Mesothelial cell of epicardium (in vitro differentiated cells): ENCODE results near the gene CENPP. TPM values are rescaled to one million over a fixed set of nuclear protein-coding genes. Genes with fewer than 3 reads are reported as not detected.

Source experiments
- DNase-seq, 2 experiments: peaks; one replicate each; pipeline ENCODE4 v3.0.0; 2021; ENCODE audit warnings: low spot score in 2 of 2; ENCODE audit not compliant: unreplicated experiment in 2 of 2
- H3K27ac Mint-ChIP-seq: 2 replicates; pipeline ENCODE4 v1.8.0; 2021; ENCODE audit warnings: mixed read lengths
- H3K27me3 Mint-ChIP-seq: 2 replicates; pipeline ENCODE4 v1.8.0; 2021; ENCODE audit warnings: low read depth, mixed read lengths
- H3K36me3 Mint-ChIP-seq: 2 replicates; pipeline ENCODE4 v1.8.0; 2021; ENCODE audit warnings: mixed read lengths
- H3K4me1 Mint-ChIP-seq: 2 replicates; pipeline ENCODE4 v1.8.0; 2021; ENCODE audit warnings: mixed read lengths
- H3K4me3 Mint-ChIP-seq: 2 replicates; pipeline ENCODE4 v1.8.0; 2021; ENCODE audit warnings: mild to moderate bottlenecking, moderate library complexity, mixed read lengths
- H3K9me3 Mint-ChIP-seq: 2 replicates; pipeline ENCODE4 v1.8.0; 2021; ENCODE audit warnings: mixed read lengths
- microRNA-seq: library from miRNA; unstranded; fragments of <30 nt; microRNA quantifications from one replicate; pipeline ENCODE4 v1.2.0, GENCODE V29; 2021; ENCODE audit warnings: inconsistent platforms, mixed read lengths
- total RNA-seq: library from RNA; stranded (reverse); gene quantifications from 3 replicates; pipeline ENCODE4 v1.2.1, GENCODE V29; 2021
- TF ChIP-seq, protein P1 (sequence below): fragments of 200-600 bp; sonication (generic); IDR thresholded peaks from one replicate; pipeline ENCODE4 v1.5.0; 2021; ENCODE audit warnings: antibody characterized with exemption; ENCODE audit not compliant: unreplicated experiment

Gene CENPP
- total RNA-seq, 1 donor from 2014 or later, result 7.8 TPM

DNA sequence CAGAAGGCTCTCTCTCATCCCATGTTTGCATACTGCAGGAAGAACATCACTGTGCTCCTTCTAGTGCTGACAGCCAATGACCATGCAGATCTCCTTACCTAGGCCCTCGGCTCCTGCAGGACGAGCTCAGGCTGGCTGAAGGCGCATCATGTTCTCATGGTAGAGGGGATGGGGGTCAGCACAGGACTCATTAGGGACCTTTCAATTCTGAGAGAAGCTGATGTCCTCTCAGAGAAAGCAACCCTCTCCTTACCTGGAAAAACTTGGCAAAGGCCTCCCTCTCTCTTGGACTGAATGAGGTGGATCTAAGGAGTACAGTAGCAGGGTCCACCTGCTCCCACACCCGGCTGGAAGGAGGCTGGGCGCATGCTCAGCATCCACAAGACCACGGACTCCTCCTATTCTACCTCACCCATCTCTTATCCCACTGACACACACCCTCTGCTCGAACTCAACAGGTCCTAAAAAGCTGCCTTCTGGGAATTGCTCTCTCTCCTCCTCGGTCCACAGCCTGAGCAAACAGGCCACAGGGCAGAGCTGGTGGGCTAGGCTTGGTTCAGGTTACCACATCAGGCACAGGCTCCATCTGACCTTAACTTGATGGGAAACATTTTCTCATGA, 341.3 kb downstream of the CENPP start:
- Mint-ChIP-seq H3K4me3 (no peak overlapping the region), H3K9me3 (no peaks in the 10 kb centered on the region), H3K27me3 (no peaks in the 10 kb centered on the region), H3K27ac (no peak overlapping the region), H3K4me1 (peaks cover 24% of the 10 kb centered on the region), H3K36me3 (peaks cover 1% of the 10 kb centered on the region)
- TF ChIP-seq, protein P1, sequence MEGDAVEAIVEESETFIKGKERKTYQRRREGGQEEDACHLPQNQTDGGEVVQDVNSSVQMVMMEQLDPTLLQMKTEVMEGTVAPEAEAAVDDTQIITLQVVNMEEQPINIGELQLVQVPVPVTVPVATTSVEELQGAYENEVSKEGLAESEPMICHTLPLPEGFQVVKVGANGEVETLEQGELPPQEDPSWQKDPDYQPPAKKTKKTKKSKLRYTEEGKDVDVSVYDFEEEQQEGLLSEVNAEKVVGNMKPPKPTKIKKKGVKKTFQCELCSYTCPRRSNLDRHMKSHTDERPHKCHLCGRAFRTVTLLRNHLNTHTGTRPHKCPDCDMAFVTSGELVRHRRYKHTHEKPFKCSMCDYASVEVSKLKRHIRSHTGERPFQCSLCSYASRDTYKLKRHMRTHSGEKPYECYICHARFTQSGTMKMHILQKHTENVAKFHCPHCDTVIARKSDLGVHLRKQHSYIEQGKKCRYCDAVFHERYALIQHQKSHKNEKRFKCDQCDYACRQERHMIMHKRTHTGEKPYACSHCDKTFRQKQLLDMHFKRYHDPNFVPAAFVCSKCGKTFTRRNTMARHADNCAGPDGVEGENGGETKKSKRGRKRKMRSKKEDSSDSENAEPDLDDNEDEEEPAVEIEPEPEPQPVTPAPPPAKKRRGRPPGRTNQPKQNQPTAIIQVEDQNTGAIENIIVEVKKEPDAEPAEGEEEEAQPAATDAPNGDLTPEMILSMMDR, result no peak
- DNase-seq, result no peak

DNA sequence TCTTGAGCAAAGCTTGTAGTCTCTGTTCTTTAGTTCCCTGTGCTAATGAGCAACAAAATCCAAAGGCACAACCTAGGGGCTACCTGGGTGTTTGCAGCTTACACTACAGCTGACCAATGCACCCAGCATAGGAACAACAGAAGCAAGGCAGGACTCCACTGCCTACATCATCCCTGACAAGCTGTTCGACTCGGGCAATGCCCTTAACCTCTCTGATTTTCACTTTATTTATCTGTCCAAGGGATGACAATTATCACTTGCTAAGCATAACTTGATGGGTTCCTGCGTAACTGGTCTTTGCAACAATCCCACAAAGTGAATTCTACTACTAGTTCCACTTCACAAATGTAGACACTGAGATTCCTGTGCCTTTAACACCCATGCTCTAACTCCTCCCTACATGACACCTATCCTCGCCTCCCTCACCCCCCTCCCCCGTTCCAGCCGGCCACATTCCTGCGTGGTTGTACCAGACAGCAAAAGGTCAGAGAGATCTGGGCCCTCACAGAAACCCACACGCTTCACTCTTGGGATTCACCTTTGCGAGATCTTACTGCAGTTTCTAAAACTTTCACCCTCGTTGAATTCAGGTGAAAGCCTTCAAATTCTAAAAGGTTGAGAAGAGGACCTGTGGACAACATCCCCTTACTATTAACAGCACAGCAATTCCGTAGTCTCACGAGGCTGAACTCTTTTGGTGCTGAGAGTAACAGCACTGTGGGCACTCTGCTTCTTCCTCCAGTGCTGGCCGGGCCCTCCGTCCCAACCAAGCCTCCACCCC, 343.2 kb downstream of the CENPP start:
- Mint-ChIP-seq H3K36me3 (peaks cover 1% of the 10 kb centered on the region), H3K27ac (peak overlapping the region; percentile 92), H3K4me3 (peak overlapping the region; percentile 95), H3K4me1 (peaks cover 24% of the 10 kb centered on the region), H3K27me3 (no peaks in the 10 kb centered on the region), H3K9me3 (no peaks in the 10 kb centered on the region)
- DNase-seq, result no peak
- TF ChIP-seq, protein P1, result no peak

DNA sequence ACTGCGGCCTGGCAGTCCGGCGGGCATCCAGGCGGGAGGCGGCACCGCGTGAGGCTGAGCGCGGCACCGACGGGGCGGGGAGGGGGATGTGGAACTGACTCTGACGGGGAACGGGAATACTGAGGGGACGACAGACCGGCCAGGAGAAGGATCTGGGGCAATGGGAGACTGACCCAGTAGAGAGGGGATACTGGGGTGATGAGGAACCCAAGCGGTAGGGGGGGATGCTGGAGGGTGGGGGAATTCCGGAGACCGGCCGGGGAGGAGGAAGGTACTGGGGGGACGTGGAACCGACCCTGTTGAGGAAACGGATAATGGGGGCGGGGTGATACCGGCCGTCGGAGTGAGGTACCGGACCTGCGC, 343.8 kb downstream of the CENPP start:
- Mint-ChIP-seq H3K4me3 (peak overlapping the region; percentile 95), H3K27me3 (no peaks in the 10 kb centered on the region), H3K27ac (peak overlapping the region; percentile 92), H3K4me1 (peaks cover 24% of the 10 kb centered on the region), H3K36me3 (peaks cover 1% of the 10 kb centered on the region), H3K9me3 (no peaks in the 10 kb centered on the region)
- TF ChIP-seq, protein P1, result no peak
- DNase-seq, result peak in 1 of 2 experiments; percentile 49

Small RNA genes within 50 kb of the gene (microRNA-seq; reads per million reads assigned to microRNA genes)
- 5.6 reads per million, percentile 22 among the genes with 10 or more reads in this experiment for gene MIR3651
- not detected for gene MIR4670

Other genes starting within 250 kb of the CENPP start
- 74.6 to 77.7 TPM (median 77.7 TPM) in 3 replicates for gene SPTLC1, start 210.5 kb upstream of the CENPP start, total RNA-seq
- gene IARS1, start 32.3 kb upstream of the CENPP start, total RNA-seq, result 117 to 127 TPM (median 126 TPM) in 3 replicates
- 39.0 to 43.4 TPM (median 42.7 TPM) in 3 replicates for gene NOL8, start 603 bp upstream of the CENPP start, total RNA-seq
- gene OGN, start 78.6 kb downstream of the CENPP start, total RNA-seq, result 2.2 to 3.1 TPM (median 2.6 TPM) in 3 replicates
- gene OMD, start 98.5 kb downstream of the CENPP start, total RNA-seq, result not detected in 3 replicates
- gene ASPN, start 156.6 kb downstream of the CENPP start, total RNA-seq, result 0.63 to 0.86 TPM (median 0.63 TPM) in 3 replicates
- gene ECM2, start 210.0 kb downstream of the CENPP start, total RNA-seq, result 0.16 to 0.20 TPM in 2 of 3 replicates, not detected in the other